Effector CD8-positive, alpha-beta T cell (primary cell): ENCODE measurements around the gene B4GALNT4.
"Not testable (repeated sequence)": the region's sequence is repeated elsewhere in the genome, so short reads cannot be mapped to it uniquely, and the experiment has no call there.

Experiments
- DNase-seq: peaks from one replicate; lab custom pipeline; 2025; lab: John Stamatoyannopoulos, UW

B4GALNT4 gene

DNA sequence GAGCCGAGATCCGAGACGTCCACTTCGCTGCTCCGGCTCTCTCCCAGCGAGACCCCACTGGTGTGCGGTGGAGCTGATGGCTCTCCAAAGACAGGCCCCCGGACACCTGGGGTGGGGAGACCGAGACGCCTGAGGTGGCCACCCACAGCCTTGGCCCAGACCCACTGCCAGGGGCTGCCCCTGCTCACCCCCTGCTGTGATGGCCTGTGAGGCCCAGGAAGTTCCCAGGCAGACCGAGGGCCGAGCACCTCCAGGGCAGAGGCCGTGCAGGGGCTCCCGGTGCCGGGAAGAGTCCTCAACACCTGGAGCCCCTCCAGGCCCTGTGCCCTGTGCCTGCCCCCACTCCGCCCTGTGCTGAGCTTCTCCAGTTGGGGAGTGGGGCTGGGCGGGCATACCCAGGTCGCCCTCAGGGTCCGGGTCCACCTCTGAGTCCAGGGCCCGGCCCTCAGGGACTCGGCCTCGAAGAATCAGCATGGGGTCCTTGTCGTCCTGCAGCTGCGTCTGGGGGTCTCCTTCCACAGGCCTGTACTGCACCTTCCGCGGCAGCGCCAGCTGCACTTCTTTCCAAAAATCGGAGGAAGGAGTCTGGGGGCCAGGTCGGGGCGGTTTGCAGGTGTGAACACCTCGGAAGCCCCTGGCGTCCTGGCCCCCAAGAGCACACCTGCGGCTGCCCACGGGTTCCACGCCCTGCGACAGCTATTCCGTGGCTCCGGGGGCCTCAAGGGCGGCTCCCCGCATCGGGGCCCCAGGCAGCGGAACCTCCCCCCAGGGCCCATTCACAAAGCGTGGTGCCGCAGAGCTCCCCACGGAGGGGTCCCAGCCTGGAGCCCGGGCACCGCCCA lies 36.9 kb downstream of the B4GALNT4 start:
- DNase-seq = no peak

DNA sequence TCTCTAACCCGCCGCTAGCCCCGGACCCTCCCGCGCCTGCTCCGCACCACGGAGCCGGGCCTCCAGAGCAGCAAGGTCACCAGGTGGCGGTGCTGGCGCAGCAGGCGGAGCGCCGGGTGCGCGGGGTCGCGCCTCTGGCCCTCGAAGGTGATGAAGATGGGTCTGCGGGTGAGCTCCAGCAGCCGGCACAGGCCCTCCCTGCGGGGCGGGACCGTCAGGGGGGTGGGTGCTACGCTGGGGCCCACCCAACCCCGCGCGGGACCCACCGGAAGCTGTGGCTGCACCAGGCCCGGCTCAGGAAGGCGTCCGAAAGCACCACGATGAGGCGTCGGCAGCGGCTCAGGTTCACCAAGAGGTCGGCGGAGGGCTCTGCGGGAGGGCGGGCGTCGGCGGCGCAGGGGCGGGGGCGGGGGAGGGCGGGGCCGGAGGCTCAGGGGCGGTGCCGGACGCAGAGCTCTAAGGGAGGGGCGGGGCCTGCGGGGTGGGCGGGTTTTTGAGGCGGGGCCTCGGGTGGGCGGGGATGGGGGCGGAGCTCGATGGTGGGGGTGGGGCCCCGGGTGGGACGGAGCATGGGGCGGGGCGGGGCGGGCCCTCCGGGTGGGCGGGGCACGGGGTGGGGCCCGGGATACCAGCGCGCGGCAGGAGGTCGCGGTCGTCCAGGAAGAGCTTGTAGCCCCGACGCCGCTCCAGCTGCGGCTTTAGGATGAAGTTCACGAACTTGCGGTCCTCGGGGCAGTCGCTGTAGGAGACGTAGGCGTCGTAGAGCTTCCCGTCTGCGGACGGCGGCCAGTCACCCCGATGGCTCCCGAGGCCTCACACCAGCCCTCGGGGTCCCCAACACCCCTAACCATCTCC lies 37.7 kb downstream of the B4GALNT4 start:
- DNase-seq = peak; percentile 89

DNA sequence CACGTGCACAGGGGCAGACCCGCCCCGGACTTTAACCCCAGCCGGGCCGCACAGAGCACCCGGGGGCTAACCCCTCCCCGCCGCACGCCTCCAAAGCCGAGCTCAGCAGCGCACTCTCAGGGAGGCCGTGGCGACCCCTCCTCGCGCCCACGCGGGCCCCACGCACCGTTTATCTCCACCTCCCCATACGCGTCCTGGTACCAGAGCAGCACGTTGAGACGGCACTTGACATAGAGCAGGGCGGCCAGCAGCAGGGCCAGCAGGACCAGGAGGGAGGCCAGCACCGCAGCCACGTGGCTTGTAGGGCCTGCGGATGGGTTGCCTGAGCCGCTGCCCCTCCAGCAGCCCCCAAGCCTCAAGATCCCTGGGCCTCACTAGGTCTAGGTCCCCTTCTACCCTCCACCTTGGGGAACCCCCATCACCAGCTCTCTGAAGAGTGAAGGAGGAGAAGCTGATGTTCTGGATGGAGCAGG lies 38.4 kb downstream of the B4GALNT4 start:
- peak; percentile 35 for DNase-seq

DNA sequence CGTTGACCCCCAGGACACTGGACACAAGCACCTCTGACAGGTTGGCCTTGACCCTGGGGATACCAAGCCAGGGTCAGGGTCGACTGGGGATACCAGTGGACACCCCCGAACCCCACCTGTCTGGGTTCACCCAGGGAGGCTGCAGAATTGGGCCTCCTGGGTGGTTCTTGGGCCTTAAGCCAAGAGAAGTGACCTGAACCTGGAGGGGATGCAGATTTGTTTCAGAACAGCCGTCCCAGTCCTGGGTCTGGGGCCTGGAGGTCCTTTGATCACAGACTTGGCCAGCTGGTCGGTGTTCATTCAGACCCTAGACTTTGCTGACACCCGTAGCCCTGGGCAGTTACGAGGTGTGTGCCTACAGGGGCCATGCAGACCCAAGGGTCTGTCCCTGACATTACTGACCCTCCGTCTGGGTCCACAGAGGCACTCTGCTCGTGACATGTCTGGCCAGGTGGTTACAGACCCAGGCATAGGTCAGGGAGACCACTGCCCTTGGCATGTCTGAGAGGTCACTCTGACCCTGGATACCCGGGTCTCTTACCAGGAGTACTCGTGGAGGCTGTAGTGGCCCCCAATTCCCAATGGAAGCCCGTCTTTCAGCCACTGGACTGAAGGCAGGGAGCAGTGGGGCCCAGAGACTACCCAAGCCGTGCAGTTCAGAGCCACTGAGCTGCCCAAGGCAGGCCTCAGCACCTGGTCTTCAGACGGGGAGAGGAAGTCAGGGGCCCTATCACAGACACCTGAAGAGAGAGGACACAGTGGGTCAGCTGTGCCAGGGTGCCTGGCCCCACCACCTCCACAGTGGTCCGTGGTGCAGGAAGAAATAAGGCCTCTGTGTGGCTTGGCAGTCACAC lies 39.1 kb downstream of the B4GALNT4 start:
- DNase-seq = no peak

DNA sequence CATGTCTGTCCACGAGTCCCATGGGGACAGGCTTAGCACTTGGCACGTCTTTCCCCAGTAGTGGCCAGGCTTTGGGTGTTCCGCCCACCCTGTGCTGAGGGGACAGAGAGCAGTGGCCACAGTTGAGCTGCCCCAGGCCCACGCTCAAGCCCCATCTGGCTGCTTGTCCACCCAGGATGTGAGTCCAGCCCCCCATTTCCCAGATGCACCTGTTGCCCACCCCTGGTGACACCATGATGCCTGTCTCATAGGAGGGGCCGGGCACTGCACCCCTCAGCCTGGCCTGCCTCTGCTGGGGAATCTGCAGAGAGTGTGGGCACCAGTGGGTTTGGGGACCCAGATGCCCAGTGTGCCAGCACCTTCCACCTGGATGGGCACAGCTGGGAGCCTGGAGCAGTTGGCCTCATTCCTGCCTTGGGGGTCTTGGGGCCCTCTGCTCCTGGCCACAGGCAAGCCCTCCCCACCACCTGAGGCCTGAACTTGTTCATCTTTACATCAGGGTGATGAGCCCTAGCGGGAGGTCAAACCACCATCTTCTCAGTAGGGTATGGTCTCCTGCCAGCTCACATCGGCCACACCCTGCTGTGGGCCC lies 39.8 kb downstream of the B4GALNT4 start:
- no peak for DNase-seq

DNA sequence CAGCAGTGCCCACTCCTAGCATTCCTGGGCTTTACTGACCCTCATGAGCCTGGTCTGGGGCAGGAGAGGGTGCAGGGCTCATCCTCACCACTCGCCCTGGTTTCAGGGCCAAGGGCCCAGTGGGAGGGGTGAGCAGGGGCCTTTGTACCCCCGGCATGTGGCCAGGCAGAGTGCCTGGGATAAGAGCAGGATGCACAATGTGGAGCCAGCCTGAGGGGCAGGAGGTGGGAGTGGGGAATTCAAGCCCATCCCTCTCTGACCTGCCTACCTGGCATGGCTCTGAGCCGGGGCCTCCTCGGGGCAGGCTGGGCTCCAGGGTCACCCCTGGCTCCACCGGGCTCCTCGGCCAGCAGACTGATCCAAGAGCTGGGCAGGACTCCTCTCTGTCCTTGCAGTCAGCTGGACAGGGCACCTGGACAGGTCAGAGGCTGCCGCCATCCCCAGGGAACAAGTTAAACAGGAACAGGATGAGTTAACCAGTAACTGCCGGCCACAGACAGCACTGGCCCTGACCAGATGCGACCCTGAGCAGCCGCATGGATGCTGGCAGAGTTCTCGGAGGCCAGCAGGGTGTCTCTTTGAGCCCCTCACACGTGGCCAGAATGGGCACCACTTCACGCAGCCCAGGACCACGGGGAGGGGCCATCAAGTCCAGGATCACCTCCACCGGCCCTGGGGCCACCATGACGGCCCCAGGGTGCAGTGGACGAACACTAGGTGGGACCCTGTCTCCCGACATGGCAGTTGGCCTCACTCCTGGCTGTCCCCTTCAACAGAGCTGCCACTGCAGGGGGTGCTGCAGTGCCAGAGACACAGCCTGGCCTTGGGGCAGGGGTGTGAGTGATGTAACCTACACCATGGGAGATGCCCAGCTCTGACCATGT lies 40.5 kb downstream of the B4GALNT4 start:
- DNase-seq = no peak

DNA sequence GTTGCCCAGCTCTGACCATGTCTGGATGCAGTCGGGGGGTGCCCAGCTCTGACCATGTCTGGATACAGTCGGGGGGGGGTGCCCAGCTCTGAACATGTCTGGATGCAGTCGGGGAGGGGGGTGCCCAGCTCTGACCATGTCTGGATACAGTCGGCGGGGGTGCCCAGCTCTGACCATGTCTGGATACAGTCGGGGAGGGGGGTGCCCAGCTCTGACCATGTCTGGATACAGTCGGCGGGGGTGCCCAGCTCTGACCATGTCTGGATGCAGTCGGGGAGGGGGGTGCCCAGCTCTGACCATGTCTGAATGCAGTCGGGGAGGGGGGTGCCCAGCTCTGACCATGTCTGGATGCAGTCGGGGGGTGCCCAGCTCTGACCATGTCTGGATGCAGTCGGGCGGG lies 41.4 kb downstream of the B4GALNT4 start:
- not testable (repeated sequence) for DNase-seq

DNA sequence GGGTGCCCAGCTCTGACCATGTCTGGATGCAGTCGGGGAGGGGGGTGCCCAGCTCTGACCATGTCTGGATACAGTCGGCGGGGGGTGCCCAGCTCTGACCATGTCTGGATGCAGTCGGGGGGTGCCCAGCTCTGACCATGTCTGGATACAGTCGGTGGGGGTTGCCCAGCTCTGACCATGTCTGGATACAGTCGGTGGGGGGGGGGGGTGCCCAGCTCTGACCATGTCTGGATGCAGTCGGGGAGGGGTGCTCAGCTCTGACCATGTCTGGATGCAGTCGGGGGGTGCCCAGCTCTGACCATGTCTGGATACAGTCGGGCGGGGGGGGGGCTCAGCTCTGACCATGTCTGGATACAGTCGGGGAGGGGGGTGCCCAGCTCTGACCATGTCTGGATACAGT lies 42.2 kb downstream of the B4GALNT4 start:
- not testable (repeated sequence) for DNase-seq

DNA sequence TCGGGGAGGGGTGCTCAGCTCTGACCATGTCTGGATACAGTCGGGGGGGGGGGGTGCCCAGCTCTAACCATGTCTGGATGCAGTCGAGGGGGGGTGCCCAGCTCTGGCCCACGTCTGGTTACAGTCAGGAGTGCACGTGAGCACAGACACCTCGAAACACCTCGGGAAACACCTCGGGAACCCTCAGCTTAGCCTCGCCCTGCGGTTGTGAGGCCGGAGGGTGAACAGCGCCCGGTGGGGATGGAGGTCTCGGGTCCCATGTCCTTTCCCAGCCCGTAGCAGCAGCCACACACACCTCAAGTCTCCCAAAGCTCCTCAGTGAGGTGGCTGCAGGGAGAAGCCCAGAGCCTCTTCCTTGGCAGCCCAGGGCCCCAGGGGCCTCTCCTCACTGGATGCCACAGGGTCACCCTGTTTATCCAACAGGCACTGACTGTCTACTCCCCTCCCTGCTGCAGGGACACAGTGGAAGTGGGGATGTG lies 43.4 kb downstream of the B4GALNT4 start:
- no peak for DNase-seq

DNA sequence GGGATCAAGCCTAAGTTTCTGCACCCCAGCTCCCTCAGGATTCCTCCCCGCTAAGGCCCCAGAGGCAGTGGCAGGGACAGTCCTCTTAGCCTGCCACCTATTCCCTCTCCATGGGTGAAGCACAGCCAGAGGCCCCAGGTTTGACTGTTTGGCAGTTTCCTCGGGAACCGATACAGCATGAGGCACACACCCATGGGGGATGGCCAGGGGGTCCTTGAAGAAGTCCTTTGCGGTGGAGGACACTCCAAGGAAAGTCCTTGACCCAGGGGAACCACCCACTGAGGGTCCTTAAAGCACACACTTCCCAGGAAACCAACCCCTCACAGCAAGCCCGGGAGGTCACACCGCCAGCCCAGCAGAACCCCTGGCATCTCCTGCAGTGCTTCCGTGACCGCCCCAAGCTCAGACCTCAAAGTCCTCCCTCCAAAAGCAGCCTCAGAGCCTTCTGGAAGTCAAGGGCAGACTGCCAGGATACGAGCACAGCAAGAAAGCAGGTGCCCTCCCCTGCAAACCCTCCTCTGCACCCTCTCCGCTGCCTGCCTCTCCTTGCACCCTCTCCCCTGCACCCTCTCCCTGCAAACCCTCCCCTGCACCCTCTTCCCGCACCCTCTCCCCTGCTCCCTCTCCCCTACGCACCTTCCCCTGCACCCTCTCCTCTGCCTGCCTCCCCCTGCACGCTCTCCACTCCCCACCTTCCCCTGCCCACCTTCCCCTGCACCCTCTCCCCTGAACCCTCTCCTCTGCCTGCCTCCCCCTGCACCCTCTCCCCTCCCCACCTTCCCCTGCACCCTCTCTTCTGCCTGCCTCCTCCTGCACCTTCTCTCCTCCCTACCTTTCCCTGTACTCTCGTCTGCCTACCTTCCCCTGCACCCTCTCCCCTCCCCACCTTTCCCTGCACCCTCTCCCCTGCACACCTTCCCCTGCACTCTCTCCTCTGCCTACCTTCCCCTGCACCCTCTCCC lies 44.1 kb downstream of the B4GALNT4 start:
- DNase-seq = no peak

DNA sequence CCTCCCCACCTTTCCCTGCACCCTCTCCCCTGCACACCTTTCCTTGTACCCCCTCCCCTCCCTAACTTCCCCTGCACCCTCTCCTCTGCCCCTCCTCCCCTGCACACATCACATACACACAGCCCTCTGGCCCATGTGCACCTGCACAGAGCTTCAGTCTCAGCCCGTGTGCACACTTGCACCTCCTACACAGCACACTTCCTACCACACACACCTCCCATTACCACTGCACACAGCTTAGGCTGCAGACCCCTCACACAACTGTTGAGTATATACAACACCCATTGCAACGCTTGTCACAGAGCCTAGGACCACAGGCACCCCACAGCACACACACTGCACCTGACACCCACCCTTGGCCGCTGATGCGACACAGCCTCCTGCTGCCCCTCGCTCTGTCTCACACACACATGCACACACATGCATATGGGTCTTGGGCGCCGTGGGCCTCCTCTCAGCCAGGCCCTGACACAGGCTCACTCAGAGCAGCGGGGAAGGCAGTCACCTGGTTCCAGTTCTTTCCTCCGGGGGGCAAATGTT lies 45.1 kb downstream of the B4GALNT4 start:
- no peak for DNase-seq

DNA sequence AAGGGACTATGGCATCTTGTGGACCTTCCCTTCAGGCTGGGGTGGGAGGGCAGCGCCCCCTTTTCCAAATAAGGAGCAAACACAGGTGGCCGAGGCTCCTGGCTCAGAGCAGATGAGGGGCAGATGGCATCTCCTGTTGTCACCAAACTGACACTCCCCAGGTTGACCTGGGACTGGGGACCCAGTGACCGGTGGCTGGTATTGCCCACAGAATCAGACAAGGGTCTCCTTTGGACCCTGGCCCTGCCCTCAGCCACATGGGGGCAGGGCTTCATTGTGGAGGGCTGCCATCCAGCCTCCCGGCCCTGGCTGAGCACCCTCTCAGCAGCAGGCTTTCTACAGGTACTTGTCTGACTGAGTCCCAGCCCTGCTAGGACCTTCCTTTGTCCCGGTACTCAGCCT lies 46.3 kb downstream of the B4GALNT4 start:
- DNase-seq = no peak

DNA sequence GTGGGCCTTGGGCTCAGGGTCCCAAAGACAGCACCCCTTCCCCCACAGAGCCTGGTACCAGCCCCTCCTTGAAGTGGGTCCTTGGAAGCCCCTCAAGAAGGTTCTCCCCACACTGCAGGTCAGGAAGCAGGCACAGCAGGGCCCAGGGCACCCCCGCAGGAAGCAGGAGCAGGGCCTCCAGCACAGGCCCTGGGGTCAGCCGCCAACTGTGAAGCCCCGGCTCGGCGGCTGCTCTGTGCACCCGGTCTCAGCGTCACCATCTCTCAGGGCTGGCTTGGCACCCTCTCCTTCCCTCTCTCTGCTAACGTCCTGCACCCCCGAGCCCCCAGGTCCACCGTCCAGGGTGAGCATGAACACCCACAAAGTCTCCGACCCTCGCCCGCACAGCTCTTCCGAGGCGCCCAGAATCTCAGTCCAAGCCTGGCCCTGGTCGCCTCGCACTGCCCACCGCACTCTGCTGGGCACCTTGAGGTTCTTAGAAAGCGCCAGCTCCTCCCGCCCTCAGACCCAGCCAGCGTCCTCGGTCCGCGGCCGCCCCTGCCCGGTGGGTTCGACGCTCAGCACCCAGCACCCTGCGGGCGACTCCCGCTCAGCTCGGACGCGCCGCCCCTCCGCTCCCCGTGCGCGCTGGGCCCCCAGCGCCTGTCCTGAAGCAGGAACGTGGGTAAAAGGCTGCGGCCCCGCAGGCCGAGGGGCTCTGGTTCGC lies 46.9 kb downstream of the B4GALNT4 start:
- no peak for DNase-seq

DNA sequence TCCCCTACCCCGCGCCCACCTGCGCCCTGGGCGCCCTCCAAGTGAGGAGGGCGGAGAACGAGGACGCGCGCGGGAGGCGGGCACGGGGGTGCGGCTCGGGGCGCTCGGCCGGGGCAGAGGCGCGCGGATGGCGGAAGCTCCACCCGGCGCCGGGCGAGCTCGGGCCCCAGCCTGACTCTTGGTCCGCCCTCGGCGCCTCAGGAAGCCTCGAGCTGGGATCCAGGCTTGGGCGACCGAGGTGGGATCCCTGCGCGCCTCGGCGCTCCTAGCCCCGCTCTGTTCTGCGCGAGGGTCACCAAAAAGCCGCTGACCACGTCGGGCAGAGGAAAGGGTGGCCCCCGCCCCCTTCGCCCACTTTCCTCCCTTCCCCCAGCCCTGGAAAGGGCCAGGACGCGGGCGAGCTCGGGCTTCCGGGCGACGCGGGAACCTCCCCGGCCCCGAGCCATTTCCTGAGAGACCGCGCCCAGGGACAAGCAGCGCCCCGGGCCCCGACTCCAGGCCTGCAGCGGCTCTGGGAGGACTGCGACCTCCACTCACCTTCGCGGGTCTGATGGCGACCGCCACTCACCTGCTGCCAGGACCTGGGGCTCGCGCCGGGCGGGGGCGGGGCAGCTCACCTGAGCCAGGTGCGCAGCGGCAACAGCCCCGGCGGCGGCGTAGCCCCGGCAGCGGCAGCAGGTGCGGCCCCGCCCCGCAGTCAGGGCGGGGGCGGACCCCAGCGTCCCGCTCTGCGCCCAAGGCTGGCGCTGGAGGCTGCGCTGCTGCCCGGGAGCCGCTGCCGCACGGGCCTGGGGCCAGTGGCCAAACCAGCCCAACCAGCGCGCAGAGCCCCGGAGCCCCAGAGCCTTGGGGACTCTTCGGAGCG lies 47.7 kb downstream of the B4GALNT4 start:
- DNase-seq = no peak

DNA sequence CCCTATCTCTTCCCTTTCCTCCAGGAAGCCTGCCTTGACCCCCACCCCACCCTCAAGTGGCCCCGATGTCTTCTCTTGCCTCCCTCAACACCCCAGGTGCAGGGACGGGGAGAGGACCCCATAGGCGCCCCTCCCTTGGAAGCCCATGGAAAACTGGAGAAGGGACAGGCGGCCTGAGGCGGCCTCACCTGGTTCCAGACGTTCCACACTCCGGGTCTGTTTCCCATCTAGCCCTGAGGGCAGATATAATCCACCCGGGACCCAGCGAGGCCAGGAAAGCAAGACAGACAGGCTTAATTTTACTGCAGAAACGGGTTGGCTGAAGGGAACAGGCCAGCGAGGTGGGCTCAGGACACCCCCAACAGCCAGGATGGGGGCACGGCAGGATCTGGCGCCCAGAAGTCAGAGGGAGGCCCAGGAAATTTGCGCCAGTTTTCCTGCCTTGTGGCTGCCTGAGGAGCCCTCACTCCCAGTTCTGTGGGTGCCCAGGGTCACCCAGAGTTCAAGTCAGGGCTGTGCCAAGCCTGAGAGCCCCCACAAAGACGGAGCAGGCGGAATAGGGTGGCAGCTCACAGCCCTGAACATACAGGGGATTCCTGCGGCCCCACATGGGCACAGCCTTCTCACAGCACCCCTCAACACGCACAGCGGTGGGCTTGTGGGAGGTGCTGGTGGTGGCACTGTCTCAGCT lies 48.5 kb downstream of the B4GALNT4 start:
- DNase-seq = no peak

DNA sequence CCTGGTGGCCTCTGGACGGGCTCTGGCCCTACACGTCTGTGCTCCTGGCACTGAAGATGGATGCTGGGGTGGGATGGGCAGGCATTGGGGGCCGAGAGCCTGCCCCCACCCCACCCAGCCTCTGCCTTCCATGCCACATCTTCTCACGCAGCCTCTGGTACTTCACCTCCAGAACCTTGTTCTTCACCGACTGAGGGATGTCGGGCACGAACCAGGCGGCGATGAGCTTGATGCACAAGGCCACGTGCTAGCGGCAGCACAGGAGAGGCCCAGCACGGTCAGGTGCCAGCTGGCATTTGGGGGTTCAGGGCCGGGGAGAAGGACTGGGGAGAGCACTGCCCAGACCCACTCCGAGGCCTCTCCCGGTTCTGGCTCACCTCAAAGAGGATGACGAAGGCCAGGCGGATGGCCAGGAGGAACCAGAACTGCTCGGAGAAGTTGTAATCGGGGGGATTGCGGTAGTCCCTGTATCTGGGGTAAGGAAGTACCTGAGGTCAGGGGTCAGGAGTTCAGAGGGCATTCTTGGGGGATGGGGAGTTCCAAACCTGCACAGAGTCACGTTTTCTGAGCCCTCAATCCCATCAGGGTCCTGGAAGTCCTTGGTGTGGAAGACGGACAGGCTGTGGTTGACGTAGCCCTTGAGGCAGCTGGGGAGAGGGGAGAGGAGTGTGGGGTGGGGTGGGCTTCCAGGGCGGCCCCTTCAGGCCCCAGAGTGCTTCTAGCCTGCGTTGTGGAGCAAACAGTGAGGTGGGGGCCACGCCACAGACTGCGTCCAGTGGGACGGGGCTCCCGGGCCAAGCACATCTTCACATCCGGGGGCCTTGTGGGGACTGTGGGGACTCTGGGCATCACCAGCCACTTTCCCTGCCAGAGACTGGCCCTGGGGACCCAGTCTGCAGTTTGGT lies 49.3 kb downstream of the B4GALNT4 start:
- no peak for DNase-seq
